GM19324 (cell line): ENCODE measurements around the gene WDR45B.
"Not testable (repeated sequence)": the region's sequence is repeated elsewhere in the genome, so short reads cannot be mapped to it uniquely, and the experiment has no call there.

ENCODE experiments used
- ATAC-seq: cut with Tn5 transposase; IDR thresholded peaks from one replicate; pipeline ENCODE4 v1.9.1; 2021; ENCODE audit warnings: mild to moderate bottlenecking, moderate library complexity; ENCODE audit not compliant: unreplicated experiment, low FRiP score

WDR45B gene

GRCh38 chr17:82588266-82589175, 59.7 kb downstream of the WDR45B start:
- ATAC-seq: no peak

GRCh38 chr17:82587234-82588086, 60.8 kb downstream of the WDR45B start:
- ATAC-seq: no peak

- ATAC-seq: no peak
Measured at GRCh38 chr17:82586576-82587233, 61.5 kb downstream of the WDR45B start.

DNA sequence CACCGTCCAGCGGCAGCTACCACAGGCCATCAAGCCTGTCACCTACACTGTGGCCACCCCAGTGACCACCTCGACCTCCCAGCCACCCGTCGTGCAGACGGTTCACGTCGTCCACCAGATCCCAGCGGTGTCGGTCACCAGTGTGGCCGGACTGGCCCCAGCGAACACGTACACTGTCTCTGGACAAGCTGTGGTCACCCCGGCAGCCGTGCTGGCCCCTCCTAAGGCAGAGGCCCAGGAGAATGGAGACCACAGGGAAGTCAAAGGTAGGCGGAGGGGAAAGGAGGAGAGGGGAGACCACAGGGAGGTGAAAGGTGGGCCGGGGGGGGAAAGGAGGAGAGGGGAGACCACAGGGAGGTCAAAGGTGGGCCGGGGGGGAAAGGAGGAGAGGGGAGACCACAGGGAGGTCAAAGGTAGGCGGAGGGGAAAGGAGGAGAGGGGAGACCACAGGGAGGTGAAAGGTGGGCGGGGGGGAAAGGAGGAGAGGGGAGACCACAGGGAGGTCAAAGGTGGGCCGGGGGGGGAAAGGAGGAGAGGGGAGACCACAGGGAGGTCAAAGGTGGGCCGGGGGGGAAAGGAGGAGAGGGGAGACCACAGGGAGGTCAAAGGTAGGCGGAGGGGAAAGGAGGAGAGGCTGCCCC, 62.2 kb downstream of the WDR45B start:
- ATAC-seq: not testable (repeated sequence)

- no peak for ATAC-seq
Measured at GRCh38 chr17:82583720-82584234, 64.5 kb downstream of the WDR45B start.

- no peak for ATAC-seq
Measured at GRCh38 chr17:82582709-82583108, 65.5 kb downstream of the WDR45B start.

DNA sequence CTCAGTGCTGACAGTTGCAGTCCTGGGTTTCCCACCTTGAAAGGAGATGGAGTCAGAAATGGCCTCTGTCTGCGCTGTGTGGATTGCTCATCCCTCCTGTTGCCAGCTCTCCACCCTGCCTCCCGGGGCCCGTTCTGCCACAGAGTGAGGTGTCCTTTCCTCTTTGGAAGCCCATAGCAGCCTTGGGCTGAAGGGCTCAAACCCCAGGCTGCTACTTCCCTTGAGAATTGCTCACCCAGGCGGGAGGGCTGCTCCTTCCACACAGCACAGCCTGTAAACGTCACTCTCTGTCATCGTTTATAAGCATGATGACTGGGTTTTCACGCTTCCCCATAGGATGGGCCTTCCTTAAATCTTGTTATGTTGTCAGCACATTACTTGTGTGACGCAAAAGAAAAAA, 66.0 kb downstream of the WDR45B start:
- ATAC-seq: no peak

DNA sequence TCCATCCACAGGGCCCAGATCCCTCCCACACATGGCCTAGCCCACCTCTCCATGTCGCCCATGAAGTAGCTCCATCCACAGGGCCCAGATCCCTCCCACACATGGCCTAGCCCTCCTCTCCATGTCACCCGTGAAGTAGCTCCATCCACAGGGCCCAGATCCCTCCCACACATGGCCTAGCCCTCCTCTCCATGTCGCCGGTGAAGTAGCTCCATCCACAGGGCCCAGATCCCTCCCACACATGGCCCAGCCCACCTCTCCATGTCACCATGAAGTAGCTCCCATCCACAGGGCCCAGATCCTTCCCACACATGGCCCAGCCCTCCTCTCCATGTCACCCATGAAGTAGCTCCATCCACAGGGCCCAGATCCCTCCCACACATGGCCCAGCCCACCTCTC, 68.3 kb downstream of the WDR45B start:
- not testable (repeated sequence) for ATAC-seq

DNA sequence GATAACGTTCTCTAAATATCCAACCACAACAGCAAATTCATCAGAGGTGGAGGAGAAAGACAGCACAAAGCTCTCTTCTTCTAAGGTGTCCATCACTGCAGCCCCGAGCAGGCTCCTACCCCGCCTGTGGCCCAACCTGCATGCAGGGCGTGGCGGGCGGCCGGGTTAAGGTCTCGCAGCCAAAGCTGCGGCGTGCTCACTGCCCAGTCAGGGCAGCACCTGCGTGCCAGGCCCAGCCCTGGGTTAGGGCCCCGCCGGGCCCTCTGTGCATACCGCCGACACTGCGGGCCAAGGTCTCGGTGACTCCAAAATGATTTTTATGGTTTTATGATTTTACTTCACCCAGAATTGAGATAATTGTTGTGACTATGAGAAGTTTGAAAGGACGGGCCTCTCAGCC, 70.9 kb downstream of the WDR45B start:
- no peak for ATAC-seq

GRCh38 chr17:82575581-82576221, 72.5 kb downstream of the WDR45B start:
- ATAC-seq: not testable (repeated sequence)

DNA sequence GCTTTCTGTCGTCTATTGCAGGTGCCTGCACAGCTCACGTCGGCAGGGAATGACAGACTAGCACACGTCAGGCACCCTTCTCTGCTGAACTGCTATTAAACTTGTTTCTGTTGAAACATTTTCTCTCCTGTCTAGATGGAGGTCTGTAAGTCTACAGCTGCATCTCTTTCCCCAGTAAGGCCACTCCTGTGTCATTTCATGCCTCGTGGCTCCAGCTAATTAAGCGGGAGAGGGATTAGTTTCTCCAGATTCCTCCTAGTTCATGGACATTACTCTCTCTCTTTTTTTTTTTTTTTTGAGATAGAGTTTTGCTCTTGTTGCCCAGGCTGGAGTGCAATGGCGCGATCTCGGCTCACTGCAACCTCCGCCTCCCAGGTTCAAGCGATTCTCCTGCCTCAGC, 74.2 kb downstream of the WDR45B start:
- ATAC-seq: no peak

- ATAC-seq: no peak
Measured at GRCh38 chr17:82571855-82572254, 76.4 kb downstream of the WDR45B start.

GRCh38 chr17:82570277-82570676, 78.0 kb downstream of the WDR45B start:
- no peak for ATAC-seq

GRCh38 chr17:82569621-82570020, 78.6 kb downstream of the WDR45B start:
- ATAC-seq: no peak

DNA sequence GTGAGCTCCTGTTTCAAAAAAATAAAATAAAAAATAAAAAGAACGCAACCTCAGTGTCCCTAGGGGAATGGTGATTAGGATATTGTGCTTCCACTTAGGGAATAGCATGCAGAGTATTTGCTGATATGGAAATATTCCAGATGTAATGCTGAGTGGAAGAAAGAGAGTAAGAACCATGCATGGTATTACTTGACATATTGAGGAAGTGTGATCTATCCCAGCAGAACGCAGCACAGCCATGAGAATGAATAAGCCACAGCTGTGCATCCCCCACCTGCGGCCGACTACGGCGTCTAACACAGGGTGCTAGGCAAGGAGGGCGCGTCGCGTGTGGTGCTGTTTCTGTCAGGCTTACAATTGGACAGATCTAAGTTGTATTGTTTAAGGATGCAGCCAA, 79.2 kb downstream of the WDR45B start:
- ATAC-seq: no peak

- no peak for ATAC-seq
Measured at GRCh38 chr17:82567286-82567685, 81.0 kb downstream of the WDR45B start.

DNA sequence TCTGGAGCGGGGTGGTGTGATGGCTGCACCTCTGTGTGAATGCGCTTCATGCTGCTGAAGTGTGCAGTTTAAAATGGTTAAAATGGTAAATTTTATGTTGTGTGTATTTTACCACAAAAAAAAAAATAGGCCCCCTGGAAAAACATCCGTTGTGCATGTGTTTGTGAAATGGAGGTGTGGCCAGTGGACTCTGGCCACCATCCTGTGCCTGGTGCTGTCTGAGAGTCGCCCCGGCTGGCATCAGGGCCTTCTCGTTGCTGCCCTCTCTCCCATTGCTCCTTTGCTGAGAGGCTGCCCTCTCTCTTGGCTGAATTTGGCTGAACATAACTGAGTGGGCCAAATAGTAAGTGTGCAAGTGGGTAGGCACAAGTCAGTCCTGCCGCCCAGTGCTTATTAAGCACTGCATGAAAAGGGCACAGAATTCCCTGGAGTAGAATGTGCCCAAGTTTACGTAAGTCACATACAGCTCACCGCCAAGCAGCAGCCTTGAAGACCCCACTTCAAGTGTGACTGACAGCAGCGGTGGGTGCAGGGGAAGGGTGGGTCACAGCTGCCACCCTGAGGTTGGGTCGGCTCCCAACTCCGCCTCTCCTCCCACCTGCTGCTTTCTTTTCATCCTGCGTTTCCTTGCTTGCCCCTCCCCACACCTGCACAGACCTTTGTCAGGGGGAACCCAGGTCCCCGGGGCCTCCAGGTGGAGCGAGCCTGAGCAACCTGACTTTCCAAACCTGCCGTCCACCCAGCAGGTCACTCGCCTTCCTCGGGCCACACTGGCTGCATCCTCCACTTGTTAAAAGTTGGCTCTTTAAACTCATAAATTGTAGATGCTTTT, 81.9 kb downstream of the WDR45B start:
- ATAC-seq: no peak

GRCh38 chr17:82565551-82565950, 82.7 kb downstream of the WDR45B start:
- ATAC-seq: no peak
